HUES64 (cell line): ENCODE measurements around the gene TBC1D2B.

Source experiments
- H3K27ac ChIP-seq: 2 replicates; pipeline ENCODE4 v1.7.0; 2013; ENCODE audit warnings: low read depth, low read length, inconsistent platforms
- H3K27me3 ChIP-seq: 2 replicates; pipeline ENCODE4 v1.6.1; 2013; ENCODE audit warnings: mild to moderate bottlenecking, low read length; ENCODE audit not compliant: insufficient read depth
- H3K36me3 ChIP-seq: 2 replicates; pipeline ENCODE4 v1.6.1; 2013; ENCODE audit warnings: mild to moderate bottlenecking, low read length; ENCODE audit not compliant: insufficient read depth
- H3K4me1 ChIP-seq: 2 replicates; pipeline ENCODE4 v1.6.1; 2013; ENCODE audit warnings: mild to moderate bottlenecking, low read length, moderate library complexity; ENCODE audit not compliant: insufficient read depth
- H3K4me3 ChIP-seq: 2 replicates; pipeline ENCODE4 v1.5.1; 2013; ENCODE audit warnings: mild to moderate bottlenecking, low read length, moderate library complexity
- H3K9ac ChIP-seq: 2 replicates; pipeline ENCODE4 v1.6.1; 2013; ENCODE audit warnings: mild to moderate bottlenecking, low read depth, low read length
- H3K9me3 ChIP-seq: 2 replicates; pipeline ENCODE4 v1.6.1; 2013; ENCODE audit warnings: low read depth, low read length; ENCODE audit not compliant: insufficient read depth
- WGBS: fragments of 150-250, 120-280 bp; methylation state at CpG from one replicate; pipeline ENCODE4 v1.1.7; 2013; ENCODE audit warnings: missing lambda C conversion rate; 5-methylcytosine and 5-hydroxymethylcytosine counted together

The TBC1D2B gene

DNA sequence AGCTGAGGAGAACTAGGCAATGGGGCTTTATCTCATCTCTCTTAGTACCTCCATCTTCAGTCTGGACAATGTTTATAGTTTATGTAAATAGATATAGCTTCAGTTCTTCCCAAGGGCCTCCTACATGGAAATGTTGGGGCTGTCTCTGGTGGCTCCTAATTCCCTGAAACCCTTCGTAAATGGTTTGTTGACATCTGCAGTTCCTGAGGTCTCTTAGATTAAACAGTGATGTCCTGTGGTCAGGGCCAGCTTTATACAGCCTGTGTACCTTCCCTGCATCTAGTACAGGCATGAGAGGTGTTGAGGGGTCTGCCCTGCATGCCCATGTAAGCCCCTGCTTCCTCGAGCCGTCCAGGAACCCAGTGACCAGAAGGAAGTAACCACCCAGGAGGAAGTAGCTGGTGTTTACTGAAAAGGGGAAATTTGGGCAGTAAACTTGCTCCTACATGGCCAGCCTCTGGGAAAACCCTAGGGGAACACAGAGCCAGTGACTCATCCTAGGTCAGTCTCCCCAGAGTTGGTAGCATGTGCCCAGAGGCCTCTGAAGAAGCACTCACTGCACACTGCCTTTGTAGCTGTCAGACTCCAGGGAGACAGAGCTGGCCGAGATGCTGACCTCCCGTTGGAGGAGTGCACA lies 4.7 kb upstream of the TBC1D2B start:
- Histone ChIP-seq H3K27me3 (no peaks in the 10 kb centered on the region), H3K4me1 (no peaks in the 10 kb centered on the region), H3K9ac (no peak overlapping the region), H3K9me3 (no peaks in the 10 kb centered on the region), H3K36me3 (no peaks in the 10 kb centered on the region), H3K4me3 (no peak overlapping the region), H3K27ac (no peak overlapping the region)
- 92% methylated on average over 5 of the region's 5 CpGs for WGBS

DNA sequence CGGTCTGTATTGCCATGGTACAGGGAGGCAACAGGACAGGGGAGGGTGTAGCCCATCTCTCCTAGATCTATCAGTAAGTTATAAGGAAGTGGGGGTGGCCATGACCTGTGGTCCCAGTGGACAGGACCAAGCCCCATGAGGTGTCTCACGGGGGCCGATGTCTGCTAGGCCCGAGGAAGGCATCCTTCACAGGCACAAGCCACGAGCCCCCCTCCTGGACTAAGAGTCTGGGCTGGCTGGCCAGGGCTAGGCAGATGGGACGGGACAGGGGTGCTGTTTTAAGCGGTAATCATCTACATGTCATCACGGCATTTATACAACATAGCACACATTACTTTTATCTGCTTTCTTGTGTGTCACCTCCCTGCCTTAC lies 2.6 kb upstream of the TBC1D2B start:
- no peak overlapping the region for H3K27ac ChIP-seq
- H3K36me3 ChIP-seq: no peaks in the 10 kb centered on the region
- 93% methylated on average over 8 of the region's 8 CpGs for WGBS
- no peak overlapping the region for H3K9ac ChIP-seq
- no peaks in the 10 kb centered on the region for H3K9me3 ChIP-seq
- H3K4me3 ChIP-seq: no peak overlapping the region
- H3K27me3 ChIP-seq: no peaks in the 10 kb centered on the region
- H3K4me1 ChIP-seq: peaks cover 5% of the 10 kb centered on the region; the same call in 1 of the 2 replicates

DNA sequence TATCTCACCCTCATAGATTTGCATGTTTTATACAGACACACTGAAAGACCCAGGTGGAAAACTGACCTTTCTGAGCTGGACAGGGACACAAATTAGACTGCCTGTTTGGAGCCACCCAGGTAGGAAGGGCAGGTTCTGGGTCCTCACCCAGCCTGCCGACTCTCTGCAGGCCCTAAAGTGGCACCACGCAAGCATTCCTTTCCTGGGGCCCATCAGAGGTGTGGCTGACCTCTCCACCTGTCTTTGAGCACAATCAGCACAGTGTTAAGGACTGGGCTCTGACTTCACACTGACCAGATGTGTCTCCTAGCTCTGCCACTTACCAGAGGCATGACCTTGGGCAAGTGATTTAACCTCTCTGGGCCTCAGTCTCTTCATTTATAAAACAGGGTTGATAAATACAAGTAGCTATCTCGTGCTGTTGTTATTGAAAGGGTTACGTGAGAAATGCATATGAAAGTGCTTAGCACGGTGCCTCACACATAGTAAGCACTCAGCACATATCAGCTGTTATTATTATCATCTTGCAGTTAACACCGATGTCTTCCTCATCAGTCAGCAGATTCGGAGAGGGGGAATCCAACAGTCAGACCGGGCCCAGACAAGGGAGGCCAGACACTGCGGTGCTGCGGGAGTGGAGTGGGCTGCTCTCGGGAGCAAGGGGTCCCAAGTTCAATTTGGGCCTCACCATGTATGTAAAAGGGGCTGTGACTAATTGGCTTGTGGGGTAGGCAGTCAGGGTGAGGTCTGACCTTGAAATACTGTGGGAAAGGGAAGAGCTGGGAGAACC lies 2.0 kb upstream of the TBC1D2B start:
- no peak overlapping the region for H3K27ac ChIP-seq
- no peaks in the 10 kb centered on the region for H3K27me3 ChIP-seq
- no peak overlapping the region for H3K9ac ChIP-seq
- H3K36me3 ChIP-seq: no peaks in the 10 kb centered on the region
- no peaks in the 10 kb centered on the region for H3K9me3 ChIP-seq
- no peak overlapping the region for H3K4me3 ChIP-seq
- peaks cover 5% of the 10 kb centered on the region; the same call in 1 of the 2 replicates for H3K4me1 ChIP-seq
- 91% methylated on average over 11 of the region's 11 CpGs for WGBS

DNA sequence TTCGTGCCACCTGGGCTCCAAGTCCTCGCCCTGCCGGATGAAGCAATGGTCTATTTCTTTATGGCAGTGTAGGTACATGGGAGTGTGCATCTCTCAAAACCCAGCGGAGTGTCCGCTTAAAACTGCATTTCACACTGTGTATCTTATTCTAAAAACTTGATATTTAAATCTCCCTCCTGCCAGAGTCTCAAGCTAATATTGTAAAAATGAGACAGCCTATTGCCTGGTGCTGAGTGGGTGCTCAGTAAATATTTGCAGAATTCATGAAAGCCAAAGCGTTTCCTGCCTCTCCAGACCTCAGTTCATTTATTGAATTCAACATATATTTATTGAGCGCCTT lies 330 bp upstream of the TBC1D2B start:
- WGBS: 19% methylated on average over 5 of the region's 7 CpGs
- Histone ChIP-seq H3K9me3 (no peaks in the 10 kb centered on the region), H3K36me3 (no peaks in the 10 kb centered on the region), H3K4me1 (peaks cover 5% of the 10 kb centered on the region; the same call in 1 of the 2 replicates), H3K27me3 (no peaks in the 10 kb centered on the region), H3K9ac (no peak overlapping the region; the same call in 1 of the 2 replicates), H3K27ac (no peak overlapping the region), H3K4me3 (peak overlapping the region; percentile 82)

DNA sequence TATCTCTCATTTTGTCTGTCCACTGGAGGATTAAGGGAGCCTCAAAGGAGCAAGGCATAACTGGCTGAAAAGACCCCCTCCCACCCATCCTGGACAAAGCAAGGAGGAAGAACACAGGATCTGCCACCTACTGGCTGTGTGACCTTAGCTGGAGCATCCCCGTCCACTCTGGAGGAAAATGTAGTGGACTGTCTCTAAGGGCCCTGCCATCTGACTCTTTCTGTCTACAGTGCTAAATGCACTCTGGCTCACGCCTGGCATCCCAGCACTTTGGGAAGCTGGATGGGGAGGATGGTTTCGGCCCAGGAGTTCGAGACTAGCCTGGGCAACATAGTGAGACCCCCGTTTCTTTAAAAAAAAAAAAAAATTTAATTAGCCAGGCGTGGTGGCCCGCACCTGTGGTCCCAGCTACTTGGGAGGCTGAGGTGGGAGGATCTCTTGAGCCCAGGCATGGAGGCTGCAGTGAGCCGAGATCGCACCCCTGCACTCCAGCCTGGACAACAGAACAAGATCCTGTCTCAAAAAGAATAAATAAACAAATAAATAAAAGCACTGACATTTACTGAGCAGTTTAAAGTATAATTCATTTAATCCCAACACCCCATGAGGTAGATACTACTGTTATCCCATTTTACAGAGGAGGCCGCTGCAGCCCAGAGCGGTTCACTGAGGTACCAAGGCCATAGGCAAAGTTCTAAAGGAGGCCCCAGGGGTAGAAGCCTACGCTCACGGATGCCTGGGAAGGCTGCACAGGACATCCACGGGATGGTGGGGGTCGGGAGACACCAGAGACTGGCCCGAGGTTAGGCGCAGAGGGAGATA lies 1.1 kb downstream of the TBC1D2B start:
- Histone ChIP-seq H3K36me3 (no peaks in the 10 kb centered on the region), H3K4me3 (peak overlapping the region; percentile 82), H3K4me1 (peaks cover 19% of the 10 kb centered on the region), H3K9me3 (no peaks in the 10 kb centered on the region), H3K27ac (no peak overlapping the region), H3K27me3 (no peaks in the 10 kb centered on the region), H3K9ac (peak overlapping the region; percentile 61)
- WGBS: 59% methylated on average over 16 of the region's 17 CpGs

DNA sequence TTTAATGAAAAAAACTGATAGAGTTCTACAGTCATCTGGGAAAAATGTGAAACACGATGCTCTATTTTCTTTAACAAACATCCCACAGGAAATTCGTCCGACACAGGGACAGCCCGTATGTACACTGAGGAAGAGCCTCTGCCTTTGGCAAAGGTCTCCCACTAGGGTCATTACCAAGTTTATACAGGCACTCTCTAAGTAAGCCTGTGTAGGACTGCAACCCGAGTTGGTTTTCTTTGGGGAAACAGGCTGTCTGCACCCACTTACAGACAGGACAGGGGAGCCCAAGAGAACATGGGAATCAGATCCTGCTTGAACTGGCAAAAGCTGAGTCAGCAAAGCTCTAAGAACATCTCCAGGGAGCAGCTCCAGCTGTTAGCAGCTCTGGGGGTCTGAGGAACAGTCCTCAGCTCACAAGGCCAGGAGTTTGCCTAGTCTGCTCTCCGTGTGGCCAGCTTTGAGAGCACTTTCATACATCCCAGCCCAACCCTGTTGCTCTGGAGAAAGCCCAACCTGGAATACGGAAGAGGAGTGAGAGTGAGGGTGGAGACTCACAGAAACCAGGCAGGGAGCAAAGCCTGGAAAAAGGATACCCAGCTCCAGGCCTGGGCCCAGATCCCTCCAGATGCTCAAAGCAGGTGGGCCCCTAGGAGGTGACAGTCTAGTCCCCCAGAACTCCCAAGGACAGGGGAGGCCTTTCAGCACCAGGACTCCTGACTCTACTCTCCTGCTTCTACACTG lies 1.9 kb downstream of the TBC1D2B start:
- Histone ChIP-seq H3K36me3 (no peaks in the 10 kb centered on the region), H3K27ac (peak overlapping the region; percentile 59; the same call in 1 of the 2 replicates), H3K4me1 (peaks cover 20% of the 10 kb centered on the region), H3K27me3 (no peaks in the 10 kb centered on the region), H3K9ac (no peak overlapping the region), H3K4me3 (peak overlapping the region; percentile 32; the same call in 1 of the 2 replicates), H3K9me3 (no peaks in the 10 kb centered on the region)
- WGBS: 55% methylated on average over 7 of the region's 7 CpGs

DNA sequence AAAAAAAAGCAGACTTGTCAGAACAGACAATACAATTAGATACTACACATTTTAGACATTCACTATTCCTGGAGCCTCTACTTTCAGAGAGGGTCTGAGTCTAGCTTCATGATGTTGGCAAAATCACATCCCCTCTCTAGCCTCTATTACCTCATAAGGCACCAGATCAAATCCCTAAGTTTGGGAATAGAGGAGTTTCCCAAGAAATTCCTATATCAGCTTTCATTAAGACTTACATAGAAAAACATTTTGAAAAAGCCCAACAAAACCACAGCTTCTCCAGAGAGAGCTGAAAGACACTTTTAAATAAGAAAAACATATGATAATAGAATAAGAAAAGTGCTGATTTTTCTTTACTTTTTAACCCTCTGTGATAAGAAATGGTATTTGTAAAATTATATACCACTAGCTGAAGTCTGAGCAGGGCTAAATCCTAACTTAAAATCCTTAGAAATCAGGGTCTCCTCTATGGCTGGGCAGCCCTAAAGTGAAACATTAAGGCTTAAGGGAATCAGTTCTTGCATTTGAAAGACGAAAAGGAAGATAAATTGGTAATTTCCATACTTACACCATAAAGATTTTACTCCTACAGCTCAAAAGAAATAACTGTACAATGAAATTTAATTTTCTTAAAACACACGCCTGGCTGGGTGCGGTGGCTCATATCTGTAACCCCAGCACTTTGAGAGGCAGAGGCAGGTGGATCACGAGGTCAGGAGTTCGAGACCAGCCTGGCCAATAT lies 4.3 kb downstream of the TBC1D2B start:
- no peak overlapping the region for H3K9ac ChIP-seq
- peaks cover 42% of the 10 kb centered on the region for H3K4me1 ChIP-seq
- no peak overlapping the region for H3K27ac ChIP-seq

DNA sequence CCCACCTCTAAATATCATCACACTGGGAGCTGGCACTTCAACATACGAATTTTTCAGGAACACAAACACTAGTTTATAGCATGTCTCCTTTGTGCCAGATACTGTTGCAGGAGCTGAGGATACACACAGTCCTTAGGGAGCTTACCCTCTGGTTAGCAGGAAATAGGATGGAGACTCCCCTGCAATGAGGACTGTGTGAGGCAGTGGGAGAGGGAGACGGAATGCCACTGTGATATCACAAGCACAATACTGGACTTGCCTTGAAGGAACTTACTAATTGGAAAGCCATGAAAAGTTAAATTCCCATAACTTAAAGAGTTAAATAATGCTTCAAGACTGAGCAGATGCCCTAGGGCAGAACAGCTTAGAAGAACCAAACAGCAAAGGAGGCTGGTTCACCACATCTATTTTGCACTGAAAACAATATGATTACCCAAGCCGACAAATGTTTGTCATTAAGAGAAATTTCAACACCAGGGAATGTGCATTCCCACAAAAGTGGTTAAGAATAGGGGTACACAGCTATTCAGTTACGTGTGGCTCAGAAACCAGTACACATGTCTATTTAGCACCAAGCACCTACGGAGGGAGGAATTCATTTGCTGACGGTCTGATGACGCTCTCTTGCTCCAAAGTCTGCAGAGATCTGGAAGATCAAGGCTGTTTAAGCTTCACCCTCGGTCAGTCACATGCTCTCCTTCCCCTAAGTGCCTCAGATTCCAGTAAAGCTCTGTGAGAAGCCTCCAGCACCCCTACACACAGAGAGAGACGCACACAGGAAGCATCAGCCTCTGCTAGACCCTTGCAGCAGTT lies 5.2 kb downstream of the TBC1D2B start:
- peaks cover 43% of the 10 kb centered on the region for H3K4me1 ChIP-seq
- H3K36me3 ChIP-seq: no peaks in the 10 kb centered on the region
- H3K9ac ChIP-seq: no peak overlapping the region
- no peaks in the 10 kb centered on the region for H3K27me3 ChIP-seq
- no peak overlapping the region for H3K4me3 ChIP-seq
- no peaks in the 10 kb centered on the region for H3K9me3 ChIP-seq
- 82% methylated on average over 9 of the region's 9 CpGs for WGBS
- H3K27ac ChIP-seq: no peak overlapping the region

More for the DNA sequence above, 4.3 kb downstream of the TBC1D2B start:
- Histone ChIP-seq H3K4me3 (no peak overlapping the region), H3K36me3 (no peaks in the 10 kb centered on the region), H3K9me3 (no peaks in the 10 kb centered on the region), H3K27me3 (no peaks in the 10 kb centered on the region)
- 96% methylated on average over 5 of the region's 5 CpGs for WGBS

DNA sequence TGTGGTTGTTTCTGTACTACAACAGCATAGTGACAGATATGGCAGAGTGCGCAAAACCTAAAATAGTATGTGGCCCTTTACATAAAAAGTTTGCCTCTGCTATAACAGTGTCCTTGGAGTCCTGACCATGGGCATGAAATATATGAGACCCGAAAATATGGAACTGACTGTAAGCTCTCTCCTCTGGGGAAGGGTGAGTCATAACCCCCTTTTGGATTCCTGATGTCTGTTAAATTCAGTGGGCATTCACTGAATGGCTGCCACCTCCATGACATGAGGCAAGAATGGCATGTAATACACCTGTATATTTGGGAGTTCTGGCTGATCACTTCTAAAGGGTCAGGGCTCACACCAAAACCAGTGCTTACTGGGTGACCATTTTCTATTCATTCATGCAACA lies 6.1 kb downstream of the TBC1D2B start:
- Histone ChIP-seq H3K4me3 (no peak overlapping the region), H3K9ac (no peak overlapping the region), H3K4me1 (peaks cover 51% of the 10 kb centered on the region), H3K36me3 (no peaks in the 10 kb centered on the region), H3K9me3 (no peaks in the 10 kb centered on the region), H3K27me3 (no peaks in the 10 kb centered on the region), H3K27ac (no peak overlapping the region)
- 86% methylated on average over 2 of the region's 2 CpGs for WGBS
